IMR-90 (cell line): ENCODE results near the gene UBLCP1. TPM values are rescaled to one million over a fixed set of nuclear protein-coding genes. Genes with fewer than 3 reads are reported as not detected.

ENCODE experiments used
- ATAC-seq: fragments of 200-7000 bp; cut with Tn5 transposase; 2 replicates; pipeline ENCODE4 v1.9.1; 2020; ENCODE audit warnings: low read depth, mild to moderate bottlenecking, moderate library complexity
- BruUV-seq: library from RNA; stranded (reverse); fragments of 400-500 nt; replicated peaks from 2 replicates; lab custom pipeline; 2021; lab: Mats Ljungman, UMichigan
- CTCF ChIA-PET: fragments of 300-600 bp; formaldehyde crosslinking; extraction: SDS; loops from one replicate; lab custom pipeline; 2021; ENCODE audit warnings: antibody characterized with exemption; lab: Yijun Ruan, JAX
- POLR2A ChIA-PET: fragments of 300-600 bp; sonication (Branson Sonifier 250); formaldehyde crosslinking; loops from one replicate; lab custom pipeline; 2022; ENCODE audit warnings: antibody characterized with exemption; ENCODE audit not compliant: unreplicated experiment; lab: Charles Lee
- DNase-seq: peaks from one replicate; pipeline ENCODE4 v3.0.0; 2013
- H2AFZ ChIP-seq: replicated peaks from 2 replicates; pipeline ENCODE3; 2013; ENCODE audit warnings: low read length, mild to moderate bottlenecking; ENCODE audit not compliant: poor library complexity
- H2AK5ac ChIP-seq: 2 replicates; pipeline ENCODE4 v1.6.1; 2013; ENCODE audit warnings: low read depth, low read length, inconsistent platforms
- H2AK9ac ChIP-seq: replicated peaks from 2 replicates; pipeline ENCODE3; 2013; ENCODE audit warnings: mild to moderate bottlenecking, low read depth, low read length, moderate library complexity; ENCODE audit not compliant: poor library complexity
- H2BK120ac ChIP-seq: 2 replicates; pipeline ENCODE4 v1.6.1; 2013; ENCODE audit warnings: low read depth, low read length, inconsistent platforms
- H2BK15ac ChIP-seq: 3 replicates; pipeline ENCODE4 v1.6.1; 2013; ENCODE audit warnings: low read depth, low read length, inconsistent platforms
- H2BK20ac ChIP-seq: 2 replicates; pipeline ENCODE4 v1.6.1; 2013; ENCODE audit warnings: low read depth, mild to moderate bottlenecking, inconsistent platforms, low read length, moderate library complexity
- H2BK5ac ChIP-seq: 2 replicates; pipeline ENCODE4 v1.6.1; 2013; ENCODE audit warnings: mild to moderate bottlenecking, low read depth, low read length, inconsistent platforms; ENCODE audit not compliant: poor library complexity, severe bottlenecking
- H3K14ac ChIP-seq: replicated peaks from 2 replicates; pipeline ENCODE4 v1.6.1; 2013; ENCODE audit warnings: low read depth, low read length, inconsistent platforms
- H3K18ac ChIP-seq: 2 replicates; pipeline ENCODE4 v1.6.1; 2013; ENCODE audit warnings: low read depth, low read length, control low read depth
- H3K23ac ChIP-seq: 2 replicates; pipeline ENCODE4 v1.6.1; 2013; ENCODE audit warnings: low read depth, low read length, inconsistent platforms
- H3K27ac ChIP-seq: 2 replicates; pipeline ENCODE4 v1.5.1; 2013; ENCODE audit warnings: mild to moderate bottlenecking, control low read depth, low read length; ENCODE audit not compliant: insufficient read depth
- H3K27me3 ChIP-seq: 2 replicates; pipeline ENCODE4 v1.6.1; 2013; ENCODE audit warnings: low read length; ENCODE audit not compliant: control insufficient read depth, insufficient read depth
- H3K36me3 ChIP-seq: 2 replicates; pipeline ENCODE4 v1.6.1; 2013; ENCODE audit warnings: low read length, mixed read lengths; ENCODE audit not compliant: control insufficient read depth, insufficient read depth
- H3K4ac ChIP-seq: 2 replicates; pipeline ENCODE4 v1.6.1; 2013; ENCODE audit warnings: low read depth, low read length, inconsistent platforms
- H3K4me1 ChIP-seq: 2 replicates; pipeline ENCODE4 v1.6.1; 2013; ENCODE audit warnings: low read length, mixed read lengths; ENCODE audit not compliant: control insufficient read depth, insufficient read depth
- H3K4me2 ChIP-seq: 2 replicates; pipeline ENCODE4 v1.6.1; 2013; ENCODE audit warnings: low read depth, mild to moderate bottlenecking, control low read depth, low read length, moderate library complexity
- H3K4me3 ChIP-seq: 2 replicates; pipeline ENCODE4 v1.5.1; 2013; ENCODE audit warnings: low read depth, mild to moderate bottlenecking, control low read depth, low read length, moderate library complexity; ENCODE audit not compliant: insufficient read depth
- H3K56ac ChIP-seq: 2 replicates; pipeline ENCODE4 v1.6.1; 2013; ENCODE audit warnings: low read length, inconsistent platforms; ENCODE audit not compliant: insufficient read depth; ENCODE audit errors: extremely low read depth
- H3K79me1 ChIP-seq, 2 experiments: 2 replicates each; pipeline ENCODE4 v1.6.1; 2013; ENCODE audit warnings: low read length in 2 of 2, inconsistent platforms in 1 of 2, low read depth in 1 of 2
- H3K9ac ChIP-seq: 2 replicates; pipeline ENCODE4 v1.6.1; 2013; ENCODE audit warnings: low read depth, low read length, control low read depth
- H3K9me1 ChIP-seq: 2 replicates; pipeline ENCODE4 v1.6.1; 2013; ENCODE audit warnings: low read length, inconsistent platforms; ENCODE audit not compliant: insufficient read depth
- H3K9me3 ChIP-seq: 2 replicates; pipeline ENCODE4 v1.6.1; 2013; ENCODE audit warnings: low read length; ENCODE audit not compliant: control insufficient read depth, insufficient read depth
- H4K20me1 ChIP-seq: 2 replicates; pipeline ENCODE4 v1.6.1; 2013; ENCODE audit warnings: low read length, inconsistent platforms; ENCODE audit not compliant: insufficient read depth
- H4K5ac ChIP-seq: 2 replicates; pipeline ENCODE4 v1.6.1; 2013; ENCODE audit warnings: mild to moderate bottlenecking, low read depth, low read length, control low read depth
- H4K8ac ChIP-seq, 2 experiments: 2 replicates each; pipeline ENCODE4 v1.6.1; 2013; ENCODE audit warnings: low read depth in 2 of 2, low read length in 2 of 2, control low read depth in 1 of 2, inconsistent platforms in 1 of 2
- H4K91ac ChIP-seq: 2 replicates; pipeline ENCODE4 v1.6.1; 2013; ENCODE audit warnings: low read depth, low read length, inconsistent platforms; ENCODE audit not compliant: insufficient read depth
- USF2 ChIP-seq: fragments of 150-350 bp; IDR thresholded peaks from 2 replicates; pipeline ENCODE4 v1.6.1; 2017; ENCODE audit warnings: mild to moderate bottlenecking, antibody characterized with exemption, low read length, low read depth
- WGBS, 2 experiments: methylation state at CpG; one replicate each; pipeline versions ENCODE4 v1.1.5 to v1.1.7; 2013; ENCODE audit warnings: missing lambda C conversion rate in 2 of 2; ENCODE audit not compliant: insufficient read length in 1 of 2; ENCODE audit errors: extremely low coverage in 2 of 2; 5-methylcytosine and 5-hydroxymethylcytosine counted together
- dilution Hi-C: fragments of 300-500 bp; cut with HindIII; formaldehyde crosslinking; loops from one replicate; pipeline ENCODE4 v1.14.3; 2018; ENCODE audit warnings: low sequenced_read_pairs; ENCODE audit not compliant: unreplicated experiment
- in situ Hi-C: fragments of 300-500 bp; cut with MboI; formaldehyde crosslinking; loops from 3 replicates; pipeline ENCODE4 v1.14.3; 2019; ENCODE audit warnings: low sequenced_read_pairs, inconsistent platforms, mixed read lengths
- intact Hi-C: fragments of 100-400 bp; cut with micrococcal nuclease; formaldehyde crosslinking; loops from 2 replicates; pipeline ENCODE4 v1.10.0; 2022
- polyA plus RNA-seq, 3 experiments: library from polyadenylated mRNA; depleted of rRNA; stranded (reverse); fragments of >200 nt; gene quantifications; 2 replicates each; pipeline ENCODE4 v1.2.3, GENCODE V29; 2012; ENCODE audit warnings: low replicate concordance in 1 of 3
- total RNA-seq: library from RNA; depleted of rRNA; stranded (reverse); fragments of >200 nt; gene quantifications from 2 replicates; pipeline ENCODE4 v1.2.3, GENCODE V29; 2012

The UBLCP1 gene
- total and polyA plus RNA-seq, 2 of the 4 experiments (the other 2 are of a cell fraction) = 11.7 to 17.5 TPM

DNA sequence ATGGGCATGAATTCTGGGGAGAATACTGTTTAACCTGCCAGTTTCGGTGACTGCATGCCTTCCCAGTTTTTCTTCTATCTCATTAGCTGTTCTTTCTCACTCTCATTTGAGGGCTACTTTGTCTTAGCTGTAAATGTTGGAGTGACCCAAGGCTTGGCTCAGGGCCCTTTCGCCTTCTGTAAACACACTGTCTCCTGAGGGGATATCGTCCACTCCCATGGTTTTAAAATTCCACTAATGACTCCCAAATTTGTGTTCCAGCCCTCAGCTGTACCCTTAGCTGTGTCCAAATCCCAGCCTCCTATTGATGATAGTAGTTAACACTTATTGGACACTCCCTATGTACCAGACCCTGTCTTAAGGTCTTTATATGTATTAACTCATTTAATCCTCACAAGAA is 39.6 kb upstream of the UBLCP1 start:
- Histone ChIP-seq H4K20me1 (no peaks in the 10 kb centered on the region), H4K91ac (no peak overlapping the region), H3K14ac (no peak overlapping the region), H3K36me3 (no peaks in the 10 kb centered on the region), H3K27me3 (0 out of 2 replicates have a peak, but pooled peaks cover 1% of the 10 kb centered on the region), H2BK20ac (no peak overlapping the region), H4K5ac (no peak overlapping the region), H3K79me1 (no peaks in the 10 kb centered on the region), H2BK5ac (no peak overlapping the region), H4K8ac (no peak overlapping the region), H2AK9ac (no peak overlapping the region), H3K27ac (no peak overlapping the region), H3K18ac (no peak overlapping the region), H3K4me2 (no peak overlapping the region), H3K9me3 (no peaks in the 10 kb centered on the region), H3K9ac (no peak overlapping the region), H2BK120ac (no peak overlapping the region), H2AK5ac (no peak overlapping the region), H3K4me1 (0 out of 2 replicates have a peak, but pooled peaks cover 2% of the 10 kb centered on the region), H3K4ac (no peak overlapping the region), H3K4me3 (no peak overlapping the region), H3K9me1 (no peaks in the 10 kb centered on the region), H3K23ac (no peak overlapping the region), H2BK15ac (no peak overlapping the region), H2AFZ (no peak overlapping the region), H3K56ac (no peak overlapping the region)
- no peak for ATAC-seq
- no peak for TF ChIP-seq USF2
- no TSS peak for BruUV-seq
- intact Hi-C loops (no loop called here), dilution Hi-C loops (no loop called here), in situ Hi-C loops (no loop called here)
- no CpG with 5 or more reads among the region's 3 CpGs for WGBS, 2 experiments
- POLR2A ChIA-PET = no interaction called here
- no peak for DNase-seq
- CTCF ChIA-PET = no interaction called here
